HK-2 (cell line): ENCODE measurements around the gene KIAA1217.
A peak's percentile ranks its signal among the peaks of the same experiment; 100 is the strongest.
"Not testable (repeated sequence)": the region's sequence is repeated elsewhere in the genome, so short reads cannot be mapped to it uniquely, and the experiment has no call there.

ENCODE experiments used
- DNase-seq: peaks from one replicate; pipeline ENCODE4 v3.0.0-alpha.2; 2018; ENCODE audit not compliant: unreplicated experiment

Gene KIAA1217

GRCh38 chr10:24465124-24465874 lies 256.4 kb downstream of the KIAA1217 start:
- DNase-seq, result peak; percentile 45

GRCh38 chr10:24465891-24466818 lies 257.2 kb downstream of the KIAA1217 start:
- DNase-seq, result peak; percentile 48

- no peak for DNase-seq
Observed at GRCh38 chr10:24467136-24467535, 258.2 kb downstream of the KIAA1217 start.

GRCh38 chr10:24467605-24468004 lies 258.7 kb downstream of the KIAA1217 start:
- no peak for DNase-seq

GRCh38 chr10:24468281-24468751 lies 259.4 kb downstream of the KIAA1217 start:
- DNase-seq, result no peak

GRCh38 chr10:24469993-24470392 lies 261.1 kb downstream of the KIAA1217 start:
- no peak for DNase-seq

- no peak for DNase-seq
Observed at GRCh38 chr10:24475598-24475997, 266.7 kb downstream of the KIAA1217 start.

- DNase-seq, result no peak
Observed at GRCh38 chr10:24476913-24477701, 268.2 kb downstream of the KIAA1217 start.

GRCh38 chr10:24477915-24478314 lies 269.0 kb downstream of the KIAA1217 start:
- DNase-seq, result no peak

GRCh38 chr10:24479806-24480205 lies 270.9 kb downstream of the KIAA1217 start:
- no peak for DNase-seq

GRCh38 chr10:24480447-24480846 lies 271.5 kb downstream of the KIAA1217 start:
- DNase-seq, result no peak

GRCh38 chr10:24481241-24481640 lies 272.3 kb downstream of the KIAA1217 start:
- no peak for DNase-seq

GRCh38 chr10:24482713-24483112 lies 273.8 kb downstream of the KIAA1217 start:
- DNase-seq, result not testable (repeated sequence)

- peak; percentile 45 for DNase-seq
Observed at GRCh38 chr10:24483701-24484100, 274.8 kb downstream of the KIAA1217 start.

GRCh38 chr10:24484771-24485170 lies 275.8 kb downstream of the KIAA1217 start:
- DNase-seq, result no peak

GRCh38 chr10:24485304-24485703 lies 276.4 kb downstream of the KIAA1217 start:
- no peak for DNase-seq

GRCh38 chr10:24488631-24489030 lies 279.7 kb downstream of the KIAA1217 start:
- no peak for DNase-seq

- DNase-seq, result no peak
Observed at GRCh38 chr10:24493165-24493564, 284.2 kb downstream of the KIAA1217 start.

GRCh38 chr10:24494236-24494635 lies 285.3 kb downstream of the KIAA1217 start:
- DNase-seq, result no peak

- DNase-seq, result no peak
Observed at GRCh38 chr10:24494777-24495176, 285.8 kb downstream of the KIAA1217 start.

- no peak for DNase-seq
Observed at GRCh38 chr10:24495666-24496460, 286.9 kb downstream of the KIAA1217 start.
